Stimulated activated CD4-positive, alpha-beta T cell treated with anti-CD3 and anti-CD28 coated beads, Interleukin-2, amount 100 ng/mL, for 24 hours (primary cell): ENCODE data around the gene ZBTB9.
A peak's percentile ranks its signal among the peaks of the same experiment; 100 is the strongest.

Experiments used
- DNase-seq, 2 donors: peaks; one replicate each; pipeline ENCODE4 v3.0.0-alpha.2; 2020

The ZBTB9 gene, protein sequence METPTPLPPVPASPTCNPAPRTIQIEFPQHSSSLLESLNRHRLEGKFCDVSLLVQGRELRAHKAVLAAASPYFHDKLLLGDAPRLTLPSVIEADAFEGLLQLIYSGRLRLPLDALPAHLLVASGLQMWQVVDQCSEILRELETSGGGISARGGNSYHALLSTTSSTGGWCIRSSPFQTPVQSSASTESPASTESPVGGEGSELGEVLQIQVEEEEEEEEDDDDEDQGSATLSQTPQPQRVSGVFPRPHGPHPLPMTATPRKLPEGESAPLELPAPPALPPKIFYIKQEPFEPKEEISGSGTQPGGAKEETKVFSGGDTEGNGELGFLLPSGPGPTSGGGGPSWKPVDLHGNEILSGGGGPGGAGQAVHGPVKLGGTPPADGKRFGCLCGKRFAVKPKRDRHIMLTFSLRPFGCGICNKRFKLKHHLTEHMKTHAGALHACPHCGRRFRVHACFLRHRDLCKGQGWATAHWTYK

DNA sequence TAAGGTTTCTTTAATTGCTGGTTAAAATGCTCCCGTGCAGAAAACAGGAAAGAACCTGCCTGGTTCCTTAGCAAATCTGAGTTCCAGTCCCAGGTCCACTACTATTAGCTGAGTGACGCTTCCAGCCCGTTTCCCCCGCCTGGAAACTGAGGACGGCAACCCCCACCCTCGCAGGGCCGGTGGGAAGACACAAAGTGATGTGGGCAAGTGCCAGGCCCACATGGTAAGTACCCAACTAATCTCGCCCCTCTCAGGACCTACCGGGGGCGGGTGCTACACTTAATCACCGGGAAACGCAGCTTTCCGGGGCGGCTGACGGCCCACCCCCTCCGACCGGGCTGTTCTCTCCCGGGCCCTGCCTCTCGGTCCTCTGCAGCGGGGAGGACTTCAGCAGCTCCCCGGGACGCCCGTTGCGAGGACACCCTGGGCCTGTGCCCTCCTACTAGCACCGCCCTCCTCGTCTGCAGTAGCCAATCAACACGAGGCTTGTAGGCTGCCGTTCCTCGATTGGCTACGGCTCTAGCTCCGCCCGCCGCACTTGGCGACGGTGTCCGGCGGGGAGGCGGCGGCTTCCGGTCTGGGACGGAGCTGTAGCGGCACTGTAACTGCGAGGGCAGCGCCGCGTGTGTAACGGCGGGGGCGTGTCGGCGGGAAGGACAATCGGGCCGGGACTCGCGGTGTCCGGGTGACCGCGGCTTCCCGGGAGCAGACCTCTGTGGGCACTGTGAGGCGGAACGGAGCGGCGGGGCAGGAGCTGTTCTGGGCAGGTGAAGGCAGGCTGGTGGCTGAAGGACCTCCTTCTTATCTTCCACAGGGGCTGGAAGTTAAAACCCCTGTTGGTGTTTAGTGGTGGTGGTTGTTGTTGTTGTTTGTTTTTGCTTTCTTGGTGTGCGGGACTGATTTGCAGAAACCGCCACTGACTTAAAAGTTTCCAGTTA is at the start of gene ZBTB9:
Gene ZBTB9, plus strand, starts transcription at position 568 of the 938 bp plus-strand sequence. CDS start 525 bp downstream, outside the sequence.
- peak; percentile 94 for DNase-seq

DNA sequence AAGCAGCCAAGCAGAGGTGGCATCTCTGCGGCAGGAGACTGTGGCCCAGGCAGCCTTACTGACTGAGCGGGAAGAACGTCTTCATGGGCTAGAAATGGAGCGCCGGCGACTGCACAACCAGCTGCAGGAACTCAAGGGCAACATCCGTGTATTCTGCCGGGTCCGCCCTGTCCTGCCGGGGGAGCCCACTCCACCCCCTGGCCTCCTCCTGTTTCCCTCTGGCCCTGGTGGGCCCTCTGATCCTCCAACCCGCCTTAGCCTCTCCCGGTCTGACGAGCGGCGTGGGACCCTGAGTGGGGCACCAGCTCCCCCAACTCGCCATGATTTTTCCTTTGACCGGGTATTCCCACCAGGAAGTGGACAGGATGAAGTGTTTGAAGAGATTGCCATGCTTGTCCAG is 49.5 kb upstream of the ZBTB9 start:
- no peak for DNase-seq

DNA sequence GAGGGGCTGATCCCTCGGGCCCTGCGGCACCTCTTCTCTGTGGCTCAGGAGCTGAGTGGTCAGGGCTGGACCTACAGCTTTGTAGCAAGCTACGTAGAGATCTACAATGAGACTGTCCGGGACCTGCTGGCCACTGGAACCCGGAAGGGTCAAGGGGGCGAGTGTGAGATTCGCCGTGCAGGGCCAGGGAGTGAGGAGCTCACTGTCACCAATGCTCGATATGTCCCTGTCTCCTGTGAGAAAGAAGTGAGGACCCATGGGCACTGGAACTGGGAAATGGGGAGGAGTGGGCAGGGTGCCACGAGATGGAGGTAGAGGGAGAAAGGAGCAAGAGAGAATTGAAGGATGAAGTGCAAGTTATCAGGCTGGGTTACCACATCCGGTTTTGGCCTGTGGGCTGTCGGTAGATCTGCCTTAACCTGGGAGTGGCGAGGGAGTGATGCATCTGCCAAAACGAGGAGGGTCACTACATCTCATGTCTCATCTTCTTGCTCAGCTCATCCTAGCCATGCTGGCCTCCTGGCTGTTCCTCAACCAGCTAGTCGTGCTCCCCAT is 48.9 kb upstream of the ZBTB9 start:
- no peak for DNase-seq

DNA sequence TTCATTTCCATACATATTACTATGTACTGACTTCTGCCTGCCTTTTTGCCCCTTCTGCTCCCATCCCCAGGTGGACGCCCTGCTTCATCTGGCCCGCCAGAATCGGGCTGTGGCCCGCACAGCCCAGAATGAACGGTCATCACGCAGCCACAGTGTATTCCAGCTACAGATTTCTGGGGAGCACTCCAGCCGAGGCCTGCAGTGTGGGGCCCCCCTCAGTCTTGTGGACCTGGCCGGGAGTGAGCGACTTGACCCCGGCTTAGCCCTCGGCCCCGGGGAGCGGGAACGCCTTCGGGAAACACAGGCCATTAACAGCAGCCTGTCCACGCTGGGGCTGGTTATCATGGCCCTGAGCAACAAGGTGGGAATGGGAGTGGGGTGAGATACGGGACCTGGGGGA is 48.2 kb upstream of the ZBTB9 start:
- DNase-seq, result no peak

DNA sequence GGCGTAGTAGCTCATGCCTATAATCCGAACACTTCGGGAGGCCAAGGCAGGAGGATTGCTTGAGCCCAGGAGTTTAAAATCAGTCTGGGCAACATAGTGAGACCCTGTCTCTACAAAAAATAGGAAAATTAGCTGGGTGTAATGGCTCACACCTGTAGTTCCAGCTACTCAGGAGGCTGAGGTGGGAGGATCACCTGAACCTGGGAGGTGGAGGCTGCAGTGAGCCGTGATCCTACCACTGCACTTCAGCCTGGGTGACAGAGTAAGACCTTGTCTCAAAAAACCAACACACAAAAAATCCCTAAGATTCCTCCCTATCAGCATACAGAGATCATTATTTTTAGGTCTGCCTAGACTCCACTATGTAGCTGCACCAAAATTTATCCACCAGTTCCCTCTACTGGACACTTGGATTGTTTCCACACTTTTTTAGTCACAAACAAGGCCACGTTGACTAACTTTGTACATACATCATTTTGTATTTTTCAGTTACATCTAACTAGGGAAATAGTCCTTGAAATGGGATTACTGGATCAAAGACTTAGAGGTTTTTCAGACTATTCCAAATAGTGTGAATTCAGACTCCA is 47.2 kb upstream of the ZBTB9 start:
- no peak for DNase-seq

DNA sequence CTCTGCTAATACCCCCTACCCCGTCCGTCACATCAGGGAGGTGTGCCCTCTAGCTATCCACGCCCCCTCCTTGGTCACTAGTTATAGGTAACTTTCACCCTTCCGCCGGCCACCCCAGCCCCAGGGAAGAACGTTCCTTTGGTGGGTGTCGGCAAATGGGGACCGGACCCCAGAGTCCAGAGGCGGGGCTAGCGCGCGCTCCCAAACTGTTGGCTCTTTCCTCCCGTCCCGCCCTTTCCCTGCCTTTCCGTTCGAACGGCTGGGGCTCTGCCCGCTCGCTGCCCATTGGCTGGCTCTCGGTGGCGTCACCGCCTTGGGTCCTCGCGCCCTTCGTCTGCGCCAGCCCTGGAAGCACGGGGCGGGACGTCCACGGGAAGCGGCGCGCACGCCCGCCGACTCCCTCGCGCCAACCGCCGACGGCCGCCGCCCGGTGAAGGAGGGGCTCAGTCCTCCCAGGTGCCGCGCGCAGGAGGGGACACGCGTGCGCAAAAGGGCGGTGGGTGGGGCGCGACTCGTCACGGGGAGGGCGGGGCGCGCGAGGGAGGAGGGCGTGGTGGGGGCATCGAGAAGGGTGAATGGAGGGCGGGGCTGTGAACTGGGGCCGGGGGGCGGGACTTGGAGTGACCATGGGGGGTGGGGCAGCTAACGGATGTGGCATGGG is 44.2 kb upstream of the ZBTB9 start:
- peak; percentile 97 for DNase-seq

DNA sequence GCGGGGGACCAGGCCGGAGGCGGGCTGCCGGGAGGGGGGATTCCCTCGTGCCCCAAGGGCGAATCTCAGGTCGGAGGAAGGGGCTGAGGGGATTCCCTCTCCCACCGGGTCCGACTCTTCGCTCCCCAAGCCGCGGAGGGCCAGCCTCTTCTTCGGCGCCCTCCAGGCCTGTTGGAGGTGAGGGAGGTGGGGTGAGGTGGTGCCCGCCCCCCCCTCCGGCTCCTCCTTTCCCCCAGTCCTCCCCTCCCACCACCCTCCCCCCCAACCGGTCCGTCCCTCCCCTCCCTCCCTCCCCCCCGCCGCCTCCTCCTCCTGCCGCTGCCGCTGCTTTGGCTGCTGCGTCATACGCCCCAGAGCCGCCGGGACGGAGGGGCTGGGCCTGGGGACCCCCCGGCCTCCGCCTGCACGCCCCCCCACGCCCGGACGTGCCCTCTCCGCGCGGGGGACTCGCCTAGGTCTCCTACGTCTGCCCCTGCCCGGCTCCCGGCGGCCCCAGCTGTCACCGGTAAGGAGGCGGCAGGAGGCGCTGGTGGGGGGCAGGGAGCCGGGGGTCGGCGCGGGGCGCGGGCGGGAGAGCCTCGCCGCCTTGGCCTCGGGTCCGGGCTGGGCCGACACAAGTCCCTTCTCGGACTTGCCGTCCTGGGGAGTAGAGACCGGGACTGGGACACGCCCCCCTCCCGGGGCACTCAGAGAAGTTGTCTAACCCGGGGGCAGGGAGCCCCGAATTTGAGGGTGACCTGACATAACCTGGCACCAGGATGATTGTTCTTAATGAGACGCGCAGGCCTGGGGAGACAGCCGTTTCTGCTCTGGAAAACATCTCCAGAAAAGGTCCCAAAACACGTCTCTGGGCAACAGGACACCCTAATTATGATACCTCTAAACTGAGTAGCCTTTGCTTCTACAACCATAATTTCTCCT is 43.4 kb upstream of the ZBTB9 start, which contains the start of gene PHF1:
Gene PHF1, plus strand, starts transcription at position 304 of the 921 bp plus-strand sequence. CDS start 1,250 bp downstream, outside the sequence.
- DNase-seq, result peak in 1 of 2 donors; percentile 49

DNA sequence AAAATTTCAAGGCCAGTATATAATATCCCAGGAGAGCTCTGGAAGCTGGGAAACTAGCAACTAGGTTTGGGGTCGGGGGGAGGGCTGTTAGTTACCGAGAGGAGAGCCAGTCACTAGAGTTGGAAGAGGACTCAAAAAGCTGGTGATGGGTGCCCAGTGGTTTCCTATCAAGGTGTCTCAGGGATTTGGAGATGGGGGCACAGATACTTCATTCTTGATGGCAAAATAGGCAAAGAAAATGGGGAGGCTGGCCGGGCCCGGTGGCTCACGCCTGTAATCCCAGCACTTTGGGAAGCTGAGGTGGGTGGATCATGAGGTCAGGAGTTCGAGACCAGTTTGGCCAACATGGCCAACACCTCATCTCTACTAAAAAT is 42.8 kb upstream of the ZBTB9 start:
- no peak for DNase-seq

DNA sequence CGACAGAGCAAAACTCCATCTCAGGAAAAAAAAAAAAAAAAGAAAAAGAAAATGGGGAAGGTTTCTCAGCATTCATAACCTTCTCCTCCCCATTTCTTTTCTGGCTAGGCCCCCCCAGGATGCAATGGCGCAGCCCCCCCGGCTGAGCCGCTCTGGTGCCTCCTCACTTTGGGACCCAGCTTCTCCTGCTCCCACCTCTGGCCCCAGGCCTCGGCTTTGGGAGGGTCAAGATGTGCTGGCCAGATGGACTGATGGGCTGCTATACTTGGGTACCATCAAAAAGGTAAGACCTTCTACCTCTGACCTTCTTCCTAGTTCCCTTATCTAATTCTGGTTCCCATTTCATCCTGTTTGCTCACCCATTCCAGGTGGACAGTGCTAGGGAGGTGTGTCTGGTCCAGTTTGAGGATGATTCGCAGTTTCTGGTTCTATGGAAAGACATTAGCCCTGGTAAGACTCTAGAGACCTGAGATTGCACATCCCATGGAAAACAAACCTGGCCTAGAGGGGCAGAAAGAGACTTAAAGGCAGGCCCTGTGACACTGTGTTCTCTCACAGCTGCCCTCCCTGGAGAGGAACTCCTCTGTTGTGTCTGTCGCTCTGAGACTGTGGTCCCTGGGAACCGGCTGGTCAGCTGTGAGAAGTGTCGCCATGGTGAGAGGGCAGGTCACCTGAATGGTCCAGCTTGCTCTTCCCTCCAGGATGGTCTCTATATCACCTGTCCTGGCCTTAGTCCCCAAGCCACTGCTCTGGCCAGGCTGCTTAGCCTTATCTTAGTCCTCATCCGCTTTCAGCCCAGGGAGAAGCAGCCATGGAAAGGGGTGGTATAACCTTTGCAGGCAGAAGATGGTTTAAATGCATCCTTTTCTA is 42.0 kb upstream of the ZBTB9 start:
- no peak for DNase-seq

DNA sequence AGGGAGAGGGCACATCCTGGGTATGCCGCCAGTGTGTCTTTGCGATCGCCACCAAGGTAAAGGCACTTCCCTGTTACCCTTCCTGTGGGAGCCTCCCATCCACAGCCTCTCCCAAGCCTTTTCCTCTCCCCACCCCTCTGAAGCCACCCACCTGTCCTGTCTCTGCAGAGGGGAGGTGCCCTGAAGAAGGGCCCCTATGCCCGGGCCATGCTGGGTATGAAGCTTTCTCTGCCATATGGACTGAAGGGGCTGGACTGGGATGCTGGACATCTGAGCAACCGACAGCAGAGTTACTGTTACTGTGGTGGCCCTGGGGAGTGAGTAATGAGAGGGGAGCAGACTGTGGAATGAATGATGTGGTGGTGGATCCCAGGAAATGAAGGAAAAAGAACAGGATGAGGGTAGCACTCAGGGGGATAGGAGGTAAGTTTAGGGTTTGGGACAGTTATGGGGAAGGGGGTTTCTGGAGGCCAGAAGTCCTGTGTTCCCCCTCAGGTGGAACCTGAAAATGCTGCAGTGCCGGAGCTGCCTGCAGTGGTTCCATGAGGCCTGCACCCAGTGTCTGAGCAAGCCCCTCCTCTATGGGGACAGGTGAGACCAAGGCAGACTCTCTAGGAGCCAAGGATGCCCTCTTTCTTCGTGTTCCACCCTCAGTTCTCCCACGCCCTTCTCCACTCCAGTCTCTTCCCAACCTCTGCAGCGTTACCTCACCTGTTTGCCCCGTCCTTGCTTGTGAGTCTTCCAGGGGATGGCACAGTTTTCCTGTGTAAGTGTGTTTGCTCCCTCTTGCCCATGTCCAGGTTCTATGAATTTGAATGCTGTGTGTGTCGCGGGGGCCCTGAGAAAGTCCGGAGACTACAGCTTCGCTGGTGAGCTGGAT is 40.9 kb upstream of the ZBTB9 start:
- DNase-seq, result no peak

DNA sequence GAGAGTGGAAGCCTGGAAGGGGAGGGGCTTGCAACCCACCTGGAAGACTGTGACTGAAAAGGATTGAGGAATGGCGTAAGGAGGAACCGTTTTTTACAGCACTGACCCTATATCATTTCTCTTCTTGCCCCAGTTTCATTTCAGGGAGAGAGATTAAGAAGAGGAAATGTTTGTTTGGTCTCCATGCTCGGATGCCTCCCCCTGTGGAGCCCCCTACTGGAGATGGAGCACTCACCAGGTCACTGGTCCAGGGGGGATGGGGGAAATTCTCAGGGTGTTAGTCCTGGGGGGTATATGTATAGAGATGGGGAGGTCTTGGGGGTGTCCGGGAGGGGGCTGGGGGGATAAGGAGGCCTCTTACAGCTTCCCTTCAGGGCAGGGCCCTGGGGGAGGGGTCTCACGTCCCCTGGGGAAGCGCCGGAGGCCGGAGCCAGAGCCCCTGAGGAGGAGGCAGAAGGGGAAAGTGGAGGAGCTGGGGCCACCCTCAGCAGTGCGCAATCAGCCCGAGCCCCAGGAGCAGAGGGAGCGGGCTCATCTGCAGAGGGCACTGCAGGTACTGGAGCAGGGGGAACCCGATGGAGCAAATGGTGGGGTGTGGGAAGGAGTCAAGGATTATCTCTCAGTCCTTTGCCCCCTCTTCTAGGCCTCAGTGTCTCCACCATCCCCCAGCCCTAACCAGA is 39.6 kb upstream of the ZBTB9 start:
- no peak for DNase-seq

DNA sequence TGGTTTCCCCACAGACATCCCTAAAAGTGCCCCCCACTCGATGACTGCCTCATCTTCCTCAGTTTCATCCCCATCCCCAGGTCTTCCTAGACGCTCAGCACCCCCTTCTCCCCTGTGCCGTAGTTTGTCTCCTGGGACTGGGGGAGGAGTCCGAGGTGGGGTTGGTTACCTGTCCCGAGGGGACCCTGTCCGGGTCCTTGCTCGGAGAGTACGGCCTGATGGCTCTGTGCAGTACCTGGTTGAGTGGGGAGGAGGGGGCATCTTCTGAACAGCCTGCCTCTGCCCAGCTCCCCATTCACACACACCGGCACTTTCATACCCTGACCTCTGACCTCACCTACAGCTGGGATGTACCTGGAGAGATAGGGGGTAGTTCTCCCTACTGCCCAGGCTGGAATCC is 38.5 kb upstream of the ZBTB9 start:
- DNase-seq, result no peak

DNA sequence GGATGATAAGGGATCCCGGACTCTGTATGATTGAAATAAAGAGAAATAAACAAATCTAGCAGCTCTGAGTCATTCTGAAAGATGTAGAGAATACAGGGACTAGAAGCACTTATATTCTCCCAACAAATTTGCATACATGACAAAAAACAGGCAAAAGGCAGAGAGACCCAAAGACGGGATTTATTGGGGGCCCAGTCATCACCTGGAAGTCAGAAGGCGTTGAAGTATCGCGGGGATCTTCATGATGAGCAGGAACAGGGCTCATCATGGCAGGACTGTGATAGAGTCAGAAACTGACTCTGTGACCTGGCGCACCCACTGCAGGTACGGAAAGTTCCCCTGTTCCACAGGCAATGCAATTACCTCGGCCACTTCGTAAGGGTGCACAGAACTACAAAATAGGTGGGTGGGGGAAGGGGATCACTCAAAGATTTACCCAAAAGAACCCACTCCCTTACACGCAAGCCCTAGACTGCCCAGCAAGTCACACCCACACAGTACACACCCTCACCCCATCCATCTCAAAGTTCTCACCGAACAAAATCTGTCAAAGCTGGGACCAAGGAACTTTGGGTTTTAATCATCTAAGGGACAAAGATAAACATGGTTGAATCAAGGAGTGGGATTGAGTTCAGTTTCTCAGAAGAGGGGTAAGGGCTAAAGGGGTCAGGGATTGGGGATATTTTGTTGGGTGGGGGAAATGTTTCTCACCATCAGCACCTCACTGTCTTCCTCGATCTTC is 37.8 kb upstream of the ZBTB9 start:
- peak in 1 of 2 donors; percentile 49 for DNase-seq

DNA sequence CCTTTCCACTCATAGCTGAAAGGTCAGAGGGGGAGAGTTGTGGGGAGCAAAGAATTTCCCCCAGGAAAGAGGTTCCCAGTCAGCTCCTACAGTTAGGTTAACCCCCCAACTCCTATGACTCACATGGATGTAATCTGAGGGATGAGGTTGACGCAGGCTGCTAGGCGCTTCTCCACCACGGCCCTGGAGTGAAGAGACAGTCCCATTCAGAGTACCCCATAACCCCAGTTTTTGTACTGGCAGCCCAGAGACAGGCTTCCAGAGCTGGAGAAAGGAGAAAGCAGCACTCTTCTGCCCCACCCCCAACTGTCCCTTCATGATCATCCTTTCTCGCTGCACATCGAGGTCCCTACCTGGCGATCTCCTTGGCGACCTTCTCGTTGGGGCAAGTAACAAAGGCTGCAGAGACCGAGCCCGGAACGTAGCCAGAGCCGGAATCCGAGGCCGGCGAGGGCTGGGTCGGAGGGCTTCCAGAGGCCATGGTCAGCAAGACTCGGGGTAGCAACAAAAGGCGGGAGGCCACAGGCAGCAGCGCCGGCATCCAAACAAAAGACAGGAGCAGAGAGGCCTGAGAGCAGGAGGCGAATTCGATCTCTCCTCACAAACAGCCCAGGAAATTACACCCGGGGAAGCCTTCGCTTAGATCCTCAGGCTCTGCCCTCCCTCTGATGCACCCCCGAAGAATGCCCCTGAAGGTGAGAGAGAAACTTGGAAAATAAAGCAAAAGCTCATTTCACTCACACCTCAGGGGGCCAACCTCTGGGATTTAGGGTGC is 37.1 kb upstream of the ZBTB9 start:
- no peak for DNase-seq

DNA sequence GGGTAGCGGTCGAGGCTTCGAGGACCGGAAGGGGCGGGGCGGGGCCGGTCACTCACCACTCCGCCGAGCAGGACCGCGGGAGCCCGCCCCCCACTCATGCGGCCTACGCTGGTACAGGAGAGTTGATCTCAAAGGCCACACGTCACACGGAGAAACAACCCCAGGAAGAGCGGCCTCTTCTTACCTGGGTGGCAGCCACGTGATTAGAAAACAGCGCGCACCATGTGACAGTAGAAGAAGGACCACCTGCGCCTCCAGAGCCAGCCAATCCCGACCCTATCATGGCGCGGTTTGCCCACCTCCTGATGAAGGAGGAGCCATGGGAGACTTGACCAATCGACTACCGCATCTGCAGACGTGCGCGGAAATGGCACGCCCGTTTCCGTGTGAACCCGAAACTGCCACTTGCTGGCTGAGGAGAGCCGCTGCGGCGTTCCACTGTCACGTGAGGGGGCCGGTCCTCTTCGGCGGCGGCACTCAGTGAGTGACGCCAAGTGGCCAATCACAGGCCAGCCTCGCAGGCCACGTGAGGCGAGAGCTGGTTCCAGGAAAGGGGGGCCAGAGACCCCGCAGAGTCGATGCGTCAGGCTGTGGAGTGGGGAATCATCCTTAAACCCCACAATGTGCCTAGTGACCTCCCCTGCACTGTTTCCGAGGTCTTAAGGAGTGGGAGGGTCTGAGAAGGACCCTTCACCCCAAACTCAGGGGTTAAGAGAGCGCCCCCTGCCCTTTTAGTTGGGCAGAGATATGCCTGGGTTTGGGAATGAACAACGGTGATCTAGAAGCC is 36.3 kb upstream of the ZBTB9 start, which contains the start of gene CUTA:
Gene CUTA, minus strand, starts transcription at position 205 of the 787 bp plus-strand sequence. Its CDS starts 107 bp downstream, at position 98.
- peak; percentile 97 to 98 for DNase-seq
